ENCODE measurements around the gene VPS54.

GRCh38 chr2:63850204-63850571 is 169.0 kb downstream of the VPS54 start:
- TF ChIP-seq CTCF (IDR thresholded peaks at IDR 0.05) (no peak), POLR2AphosphoS5 (IDR thresholded peaks at IDR 0.05) (no peak), POLR2A (IDR thresholded peaks at IDR 0.05) (no peak)
